ENCODE data around the gene SIVA1.

The SIVA1 gene

GRCh38 chr14:104757238-104757585 lies 4.3 kb downstream of the SIVA1 start:
- H4K20me1 ChIP-seq (ENCODE audit: low read depth, low read length) = no peaks in the 10 kb centered on the region; the same call in 1 of the 2 replicates
- TF ChIP-seq EZH2phosphoT487 (conservative IDR thresholded peaks at IDR 0.05; ENCODE audit: low read length) (no peak), CTCF (IDR thresholded peaks at IDR 0.05; ENCODE audit: insufficient read depth, low read length, poor library complexity, severe bottlenecking) (no peak)
- no peak overlapping the region for H3K27ac ChIP-seq (ENCODE audit: low read depth, low read length)
- H3K9me3 ChIP-seq (ENCODE audit: insufficient read depth, low read length) = no peaks in the 10 kb centered on the region
- H3K27me3 ChIP-seq (ENCODE audit: low read length) = no peaks in the 10 kb centered on the region
- H2AFZ ChIP-seq (ENCODE audit: low read depth, low read length, severe bottlenecking) = no peak overlapping the region
- H3K9me2 ChIP-seq (replicated peaks; ENCODE audit: insufficient read depth, low read length) = no peaks in the 10 kb centered on the region
- H3K4me3 ChIP-seq (ENCODE audit: insufficient read depth, low read length, poor library complexity, severe bottlenecking) = no peak overlapping the region
- no peak overlapping the region for H3K4me2 ChIP-seq (ENCODE audit: low read depth, low read length, poor library complexity, severe bottlenecking)
- no peak overlapping the region for H3K9ac ChIP-seq (ENCODE audit: low read length)
- no peaks in the 10 kb centered on the region for H3K36me3 ChIP-seq (ENCODE audit: low read length)
- peaks cover 32% of the 10 kb centered on the region for H3K79me2 ChIP-seq (ENCODE audit: insufficient read depth, low read length)
- no peaks in the 10 kb centered on the region for H3F3A ChIP-seq (ENCODE audit: insufficient read depth)

GRCh38 chr14:104757681-104758392 lies 4.9 kb downstream of the SIVA1 start:
- H3K9ac ChIP-seq (ENCODE audit: low read length) = no peak overlapping the region
- no peak overlapping the region for H2AFZ ChIP-seq (ENCODE audit: low read depth, low read length, severe bottlenecking)
- no peaks in the 10 kb centered on the region for H3K36me3 ChIP-seq (ENCODE audit: low read length)

GRCh38 chr14:104758981-104759969 lies 6.3 kb downstream of the SIVA1 start:
- Histone ChIP-seq H3K27ac (ENCODE audit: low read depth, low read length) (no peak overlapping the region), H3K27me3 (ENCODE audit: low read length) (no peaks in the 10 kb centered on the region), H3K79me2 (ENCODE audit: insufficient read depth, low read length) (peaks cover 19% of the 10 kb centered on the region), H4K20me1 (ENCODE audit: low read depth, low read length) (no peaks in the 10 kb centered on the region), H3K9ac (ENCODE audit: low read length) (no peak overlapping the region), H3K9me3 (ENCODE audit: insufficient read depth, low read length) (no peaks in the 10 kb centered on the region), H2AFZ (ENCODE audit: low read depth, low read length, severe bottlenecking) (no peak overlapping the region), H3K4me3 (ENCODE audit: insufficient read depth, low read length, poor library complexity, severe bottlenecking) (no peak overlapping the region), H3K9me2 (replicated peaks; ENCODE audit: insufficient read depth, low read length) (no peaks in the 10 kb centered on the region), H3K36me3 (ENCODE audit: low read length) (no peaks in the 10 kb centered on the region), H3F3A (ENCODE audit: insufficient read depth) (no peaks in the 10 kb centered on the region), H3K4me2 (ENCODE audit: low read depth, low read length, poor library complexity, severe bottlenecking) (no peak overlapping the region)
- TF ChIP-seq CTCF (IDR thresholded peaks at IDR 0.05; ENCODE audit: insufficient read depth, low read length, poor library complexity, severe bottlenecking) (no peak), EZH2phosphoT487 (conservative IDR thresholded peaks at IDR 0.05; ENCODE audit: low read length) (no peak)

More at GRCh38 chr14:104757681-104758392, 4.9 kb downstream of the SIVA1 start:
- H3K27me3 ChIP-seq (ENCODE audit: low read length) = no peaks in the 10 kb centered on the region
- no peak overlapping the region for H3K4me2 ChIP-seq (ENCODE audit: low read depth, low read length, poor library complexity, severe bottlenecking)
- H3K9me2 ChIP-seq (replicated peaks; ENCODE audit: insufficient read depth, low read length) = no peaks in the 10 kb centered on the region
- TF ChIP-seq EZH2phosphoT487 (conservative IDR thresholded peaks at IDR 0.05; ENCODE audit: low read length) = no peak
- no peak for TF ChIP-seq CTCF (IDR thresholded peaks at IDR 0.05; ENCODE audit: insufficient read depth, low read length, poor library complexity, severe bottlenecking)
- no peaks in the 10 kb centered on the region for H3F3A ChIP-seq (ENCODE audit: insufficient read depth)
- no peaks in the 10 kb centered on the region; the same call in 1 of the 2 replicates for H4K20me1 ChIP-seq (ENCODE audit: low read depth, low read length)
- H3K27ac ChIP-seq (ENCODE audit: low read depth, low read length) = no peak overlapping the region
- no peaks in the 10 kb centered on the region for H3K9me3 ChIP-seq (ENCODE audit: insufficient read depth, low read length)
- peaks cover 32% of the 10 kb centered on the region for H3K79me2 ChIP-seq (ENCODE audit: insufficient read depth, low read length)
- H3K4me3 ChIP-seq (ENCODE audit: insufficient read depth, low read length, poor library complexity, severe bottlenecking) = no peak overlapping the region

Data from SU-DHL-6 (cell line).